ENCODE data around the gene CALCB.

Gene CALCB

DNA sequence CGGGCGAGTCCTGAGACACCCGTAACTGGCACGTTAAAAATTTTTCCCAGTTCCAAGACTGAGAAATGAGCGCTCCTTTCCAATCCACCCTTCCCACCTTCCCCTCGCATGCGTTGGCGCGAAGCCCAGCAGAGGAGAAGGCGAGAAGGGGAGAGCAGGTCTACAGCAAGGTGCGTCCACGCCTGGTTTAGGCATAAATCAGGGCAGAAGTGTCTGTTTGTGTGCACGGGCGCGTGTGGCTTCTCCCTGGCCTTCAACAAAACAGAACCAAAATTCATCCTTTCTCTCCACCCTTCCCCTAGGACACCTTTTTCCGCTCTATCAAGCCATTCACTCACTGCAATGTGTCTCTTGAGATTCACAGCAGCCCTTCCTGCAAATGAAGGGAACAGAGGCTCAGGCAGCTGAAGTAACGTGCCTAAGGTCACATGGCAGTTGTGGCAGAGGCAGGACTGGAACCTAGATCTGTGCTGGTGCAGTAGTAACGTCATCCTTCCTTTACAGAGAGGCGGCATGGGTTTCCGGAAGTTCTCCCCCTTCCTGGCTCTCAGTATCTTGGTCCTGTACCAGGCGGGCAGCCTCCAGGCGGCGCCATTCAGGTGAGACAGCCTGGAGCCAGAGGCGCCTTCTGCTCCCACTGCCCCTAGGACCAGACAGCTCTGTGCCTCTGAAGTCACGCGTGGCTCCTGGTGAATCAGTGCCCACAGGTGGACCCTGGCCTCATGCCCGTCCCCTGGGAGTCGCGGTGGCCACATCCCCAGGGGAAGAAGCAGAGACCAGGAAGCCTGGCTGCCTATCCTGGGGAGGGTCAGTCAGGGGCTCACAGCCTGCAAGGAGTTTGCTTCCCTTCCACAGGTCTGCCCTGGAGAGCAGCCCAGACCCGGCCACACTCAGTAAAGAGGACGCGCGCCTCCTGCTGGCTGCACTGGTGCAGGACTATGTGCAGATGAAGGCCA is 1.1 kb downstream of the CALCB start:
- H3K4me3 ChIP-seq (ENCODE audit: low read depth, low read length), result no peak overlapping the region
- peak; percentile 83 for TF ChIP-seq CTCF (IDR thresholded peaks at IDR 0.05; ENCODE audit: insufficient read depth, low read depth, low read length, missing control alignments)
- peak; percentile 79 for DNase-seq (ENCODE audit: low read depth)

DNA sequence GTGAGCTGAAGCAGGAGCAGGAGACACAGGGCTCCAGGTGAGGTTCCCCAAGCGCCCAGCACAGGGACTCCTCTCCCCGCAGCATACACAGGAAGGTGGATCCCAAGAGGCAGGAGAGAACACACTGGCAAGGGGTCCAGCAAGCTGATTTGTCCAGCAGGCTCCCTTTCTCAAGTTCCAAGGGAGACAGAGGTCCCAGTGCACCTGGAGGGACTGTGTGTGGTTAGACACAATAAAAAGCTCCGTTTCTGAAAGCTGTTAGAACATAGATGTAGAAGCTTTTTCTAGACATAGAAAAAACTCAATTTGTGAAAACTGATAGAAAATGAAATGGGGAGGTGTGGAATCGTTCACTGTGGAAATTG is 1.8 kb downstream of the CALCB start:
- no peak for DNase-seq (ENCODE audit: low read depth)
- no peak for TF ChIP-seq CTCF (IDR thresholded peaks at IDR 0.05; ENCODE audit: insufficient read depth, low read depth, low read length, missing control alignments)
- no peak overlapping the region for H3K4me3 ChIP-seq (ENCODE audit: low read depth, low read length)

GRCh38 chr11:15091175-15091574 is 17.8 kb downstream of the CALCB start:
- no peak for TF ChIP-seq CTCF (IDR thresholded peaks at IDR 0.05; ENCODE audit: insufficient read depth, low read depth, low read length, missing control alignments)
- no peak for DNase-seq (ENCODE audit: low read depth)
- H3K4me3 ChIP-seq (ENCODE audit: low read depth, low read length), result no peak overlapping the region

- no peak overlapping the region for H3K4me3 ChIP-seq (ENCODE audit: low read depth, low read length)
- no peak for TF ChIP-seq CTCF (IDR thresholded peaks at IDR 0.05; ENCODE audit: insufficient read depth, low read depth, low read length, missing control alignments)
- no peak for DNase-seq (ENCODE audit: low read depth)
These were observed 18.2 kb downstream of the CALCB start for GRCh38 chr11:15091625-15092024.

- DNase-seq (ENCODE audit: low read depth), result peak; percentile 24
- H3K4me3 ChIP-seq (ENCODE audit: low read depth, low read length), result no peak overlapping the region
- TF ChIP-seq CTCF (IDR thresholded peaks at IDR 0.05; ENCODE audit: insufficient read depth, low read depth, low read length, missing control alignments), result no peak
These were observed 20.0 kb downstream of the CALCB start for GRCh38 chr11:15093432-15093831.

DNA sequence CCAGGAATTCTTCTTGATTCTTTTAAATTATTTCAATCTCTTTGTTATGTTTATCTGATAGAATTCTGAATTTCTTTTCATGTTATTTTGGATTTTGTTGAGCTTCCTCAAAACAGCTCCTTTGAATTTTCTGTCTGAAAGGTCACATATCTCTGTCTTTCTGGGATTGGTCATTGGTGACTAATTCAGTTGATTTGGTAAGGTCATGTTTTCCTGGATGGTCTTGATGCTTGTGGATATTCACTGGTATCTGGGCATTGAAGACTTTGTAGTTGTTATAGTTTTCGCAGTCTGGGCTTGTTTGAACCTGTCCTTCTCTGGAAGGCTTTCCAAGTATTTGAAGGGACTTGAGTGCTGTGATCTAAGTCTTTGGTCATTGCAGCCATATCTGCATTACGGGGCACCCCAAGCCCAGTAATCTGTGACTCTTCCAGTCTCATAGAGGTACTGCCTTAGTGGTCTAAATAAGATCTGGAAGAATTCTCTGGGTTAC is 22.4 kb downstream of the CALCB start:
- DNase-seq (ENCODE audit: low read depth), result no peak
- TF ChIP-seq CTCF (IDR thresholded peaks at IDR 0.05; ENCODE audit: insufficient read depth, low read depth, low read length, missing control alignments), result no peak
- no peak overlapping the region for H3K4me3 ChIP-seq (ENCODE audit: low read depth, low read length)
